Hepatocyte (in vitro differentiated cells): ENCODE data around the gene MARK3. TPM values are rescaled to one million over a fixed set of nuclear protein-coding genes. Genes with fewer than 3 reads are reported as not detected.

ENCODE experiments used
- DNase-seq: peaks from one replicate; pipeline ENCODE4 v3.0.0-alpha.2; 2016; ENCODE audit warnings: low spot score
- H2AFZ ChIP-seq: fragments of 200-600 bp; sonication (generic); 2 replicates; pipeline ENCODE4 v1.6.0; 2016; ENCODE audit warnings: antibody characterized with exemption, mild to moderate bottlenecking
- H3K27ac ChIP-seq: fragments of 200-600 bp; sonication (generic); 2 replicates; pipeline ENCODE4 v1.5.1; 2016; ENCODE audit warnings: mild to moderate bottlenecking
- H3K27me3 ChIP-seq: fragments of 200-600 bp; sonication (generic); 2 replicates; pipeline ENCODE4 v1.6.1; 2016
- H3K36me3 ChIP-seq: fragments of 200-600 bp; sonication (generic); replicated peaks from 2 replicates; pipeline ENCODE4 v1.5.1; 2016; ENCODE audit warnings: low read depth; ENCODE audit not compliant: insufficient read depth
- H3K4me1 ChIP-seq: fragments of 200-600 bp; sonication (generic); 2 replicates; pipeline ENCODE4 v1.5.1; 2016; ENCODE audit warnings: mild to moderate bottlenecking, moderate library complexity; ENCODE audit not compliant: insufficient read depth
- H3K4me2 ChIP-seq: fragments of 200-600 bp; sonication (generic); 2 replicates; pipeline ENCODE4 v1.6.0; 2016
- H3K4me3 ChIP-seq: fragments of 200-600 bp; sonication (generic); 2 replicates; pipeline ENCODE4 v1.5.1; 2016; ENCODE audit warnings: mild to moderate bottlenecking
- H3K79me2 ChIP-seq: fragments of 200-600 bp; sonication (generic); 2 replicates; pipeline ENCODE4 v1.6.0; 2017; ENCODE audit warnings: mild to moderate bottlenecking
- H3K9me2 ChIP-seq: fragments of 200-600 bp; sonication (generic); replicated peaks from 2 replicates; pipeline ENCODE4 v1.6.0; 2017; ENCODE audit warnings: mild to moderate bottlenecking; ENCODE audit not compliant: insufficient read depth
- H3K9me3 ChIP-seq: fragments of 200-600 bp; sonication (generic); 2 replicates; pipeline ENCODE4 v1.5.1; 2016; ENCODE audit warnings: low read depth, mild to moderate bottlenecking
- H4K20me1 ChIP-seq: fragments of 200-600 bp; sonication (generic); 2 replicates; pipeline ENCODE4 v1.6.0; 2016; ENCODE audit warnings: mild to moderate bottlenecking; ENCODE audit not compliant: insufficient read depth, poor library complexity, severe bottlenecking
- CTCF ChIP-seq: fragments of 200-600 bp; sonication (generic); IDR thresholded peaks from 2 replicates; pipeline ENCODE4 v1.5.1; 2016; ENCODE audit warnings: antibody characterized with exemption, mild to moderate bottlenecking; ENCODE audit not compliant: poor library complexity
- EZH2 ChIP-seq: fragments of 200-600 bp; sonication (generic); IDR thresholded peaks from 2 replicates; pipeline ENCODE4 v1.6.1; 2016; ENCODE audit warnings: antibody characterized with exemption, mild to moderate bottlenecking, borderline replicate concordance
- EZH2phosphoT487 ChIP-seq: fragments of 200-600 bp; sonication (generic); IDR thresholded peaks from one replicate; pipeline ENCODE4 v1.6.1; 2018; ENCODE audit warnings: antibody characterized with exemption, mild to moderate bottlenecking, low read depth, moderate library complexity; ENCODE audit not compliant: unreplicated experiment, severe bottlenecking
- WGBS: methylation state at CpG from one replicate; pipeline ENCODE4 v1.1.6; 2016; ENCODE audit warnings: low lambda C conversion rate; ENCODE audit errors: missing lambda C conversion rate; 5-methylcytosine and 5-hydroxymethylcytosine counted together
- polyA plus RNA-seq: library from polyadenylated mRNA; unstranded; fragments of >200 nt; fragmentation: Nextera tagmentation; extraction: Ambion mirVana; gene quantifications from 2 replicates; pipeline ENCODE4 v1.2.1, GENCODE V29; 2016
- total RNA-seq: library from RNA; depleted of rRNA; stranded (reverse); fragments of >200 nt; gene quantifications from 2 replicates; pipeline ENCODE4 v1.2.3, GENCODE V29; 2014

Gene MARK3
- total RNA-seq, result 59.2 and 71.7 TPM in 2 replicates
- 56.3 and 76.7 TPM in 2 replicates for polyA plus RNA-seq

DNA sequence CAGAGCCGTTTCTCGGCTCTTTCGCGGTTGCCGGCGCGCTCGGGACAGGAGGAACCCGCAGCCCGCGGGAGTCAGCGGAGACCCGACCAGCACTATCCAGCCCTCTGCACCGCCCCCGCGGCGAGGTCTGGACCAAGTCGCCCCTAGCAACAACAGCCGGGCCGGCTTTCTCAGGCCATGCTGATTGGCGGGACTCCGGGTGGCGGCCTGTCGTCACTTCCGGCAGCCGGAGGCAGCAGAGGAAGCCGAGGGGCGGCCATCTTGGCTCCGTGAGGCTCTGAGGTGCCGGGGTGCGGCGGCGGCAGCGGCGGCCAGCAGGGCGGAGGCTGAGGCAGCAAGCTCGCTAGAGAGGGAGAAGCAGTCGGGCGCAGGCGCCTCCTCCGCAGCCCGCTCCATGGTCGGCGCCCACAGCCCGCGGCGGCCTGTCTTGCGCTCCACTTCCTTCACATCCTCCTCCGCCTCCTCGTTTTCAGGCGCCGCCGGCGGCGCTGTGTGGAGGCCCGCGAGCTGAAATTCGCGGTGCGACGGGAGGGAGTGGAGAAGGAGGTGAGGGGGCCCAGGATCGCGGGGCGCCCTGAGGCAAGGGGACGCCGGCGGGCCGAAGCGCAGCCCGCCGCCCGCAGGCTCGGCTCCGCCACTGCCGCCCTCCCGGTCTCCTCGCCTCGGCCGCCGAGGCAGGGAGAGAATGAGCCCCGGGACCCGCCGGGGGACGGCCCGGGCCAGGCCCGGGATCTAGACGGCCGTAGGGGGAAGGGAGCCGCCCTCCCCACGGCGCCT lies at the start of gene MARK3:
MARK3 (plus strand) TSS at position 264 of the 777 bp plus-strand sequence. CDS start 615 bp downstream, outside the sequence.
- Histone ChIP-seq H2AFZ (peak within 1 kb of the TSS; percentile 81), H3K36me3 (no peaks in the 10 kb centered on the region), H3K27me3 (no peaks in the 10 kb centered on the region), H3K9me3 (no peaks in the 10 kb centered on the region), H4K20me1 (peaks cover 38% of the 10 kb centered on the region), H3K9me2 (no peaks in the 10 kb centered on the region), H3K4me1 (peaks cover 18% of the 10 kb centered on the region), H3K4me3 (peak within 1 kb of the TSS; percentile 93), H3K79me2 (peaks cover 48% of the 10 kb centered on the region), H3K4me2 (peak within 1 kb of the TSS; percentile 91), H3K27ac (peak within 1 kb of the TSS; percentile 98)
- 1% methylated on average over 79 of the region's 91 CpGs for WGBS
- DNase-seq, result peak; percentile 99
- no peak for TF ChIP-seq EZH2
- no peak for TF ChIP-seq EZH2phosphoT487
- TF ChIP-seq CTCF, result peak; percentile 17

DNA sequence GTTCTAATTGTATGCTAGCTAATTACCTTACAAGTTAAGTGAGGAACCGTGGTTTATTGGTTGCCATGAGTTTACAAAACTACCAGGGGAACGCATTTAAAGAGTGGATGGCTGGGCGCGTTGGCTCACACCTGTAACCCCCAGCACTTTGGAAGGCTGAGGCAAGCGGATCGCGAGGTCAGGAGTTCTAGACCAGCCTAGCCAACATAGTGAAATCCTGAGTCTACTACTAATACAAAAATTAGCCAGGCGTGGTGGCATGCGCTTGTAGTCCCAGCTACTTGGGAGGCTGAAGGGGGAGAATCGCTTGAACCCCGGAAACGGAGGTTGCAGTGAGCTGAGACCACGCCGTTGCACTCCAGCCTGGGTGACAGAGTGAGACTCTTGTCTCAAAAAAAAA lies 49.0 kb upstream of the MARK3 start:
- Histone ChIP-seq H3K9me2 (no peaks in the 10 kb centered on the region), H3K27ac (no peak overlapping the region), H3K27me3 (no peaks in the 10 kb centered on the region), H3K4me3 (peak overlapping the region; percentile 95), H3K4me1 (peaks cover 18% of the 10 kb centered on the region), H4K20me1 (peaks cover 64% of the 10 kb centered on the region), H3K9me3 (no peaks in the 10 kb centered on the region), H3K79me2 (peaks cover 80% of the 10 kb centered on the region), H2AFZ (no peak overlapping the region), H3K36me3 (peaks cover 20% of the 10 kb centered on the region), H3K4me2 (peak overlapping the region; percentile 84)
- DNase-seq, result no peak
- TF ChIP-seq CTCF (no peak), EZH2 (no peak), EZH2phosphoT487 (no peak)
- WGBS, result 94% methylated on average over 14 of the region's 14 CpGs

- TF ChIP-seq CTCF (no peak), EZH2 (no peak), EZH2phosphoT487 (no peak)
- H3K9me3 ChIP-seq, result no peaks in the 10 kb centered on the region
- H3K9me2 ChIP-seq, result no peaks in the 10 kb centered on the region
- DNase-seq, result no peak
- no peak overlapping the region for H3K27ac ChIP-seq
- no peak overlapping the region for H3K4me2 ChIP-seq
- peaks cover 21% of the 10 kb centered on the region for H3K36me3 ChIP-seq
- no peak overlapping the region for H3K4me3 ChIP-seq
- H3K79me2 ChIP-seq, result peaks cover 65% of the 10 kb centered on the region
- H4K20me1 ChIP-seq, result peaks cover 80% of the 10 kb centered on the region
- no peaks in the 10 kb centered on the region for H3K27me3 ChIP-seq
- H3K4me1 ChIP-seq, result peaks cover 12% of the 10 kb centered on the region
- H2AFZ ChIP-seq, result no peak overlapping the region
- 92% methylated on average over 3 of the region's 3 CpGs for WGBS
These were observed 47.4 kb upstream of the MARK3 start for GRCh38 chr14:103337794-103338193.

- no peak overlapping the region for H3K27ac ChIP-seq
- H3K9me3 ChIP-seq, result no peaks in the 10 kb centered on the region
- no peak overlapping the region for H3K4me3 ChIP-seq
- peaks cover 97% of the 10 kb centered on the region for H4K20me1 ChIP-seq
- no peaks in the 10 kb centered on the region for H3K9me2 ChIP-seq
- TF ChIP-seq EZH2phosphoT487 (no peak), CTCF (no peak), EZH2 (no peak)
- H3K27me3 ChIP-seq, result no peaks in the 10 kb centered on the region
- WGBS, result 94% methylated on average over 6 of the region's 6 CpGs
- H3K4me2 ChIP-seq, result no peak overlapping the region
- DNase-seq, result no peak
- peaks cover 22% of the 10 kb centered on the region for H3K36me3 ChIP-seq
- peaks cover 9% of the 10 kb centered on the region for H3K4me1 ChIP-seq
- H3K79me2 ChIP-seq, result peaks cover 59% of the 10 kb centered on the region
- no peak overlapping the region for H2AFZ ChIP-seq
These were observed 45.7 kb upstream of the MARK3 start for GRCh38 chr14:103339561-103339960.
